ENCODE data around the gene DISP3. TPM values are rescaled to one million over a fixed set of nuclear protein-coding genes. Genes with fewer than 3 reads are reported as not detected.
A peak's percentile ranks its signal among the peaks of the same experiment; 100 is the strongest.

Gene DISP3
- total RNA-seq (ENCODE audit: unreplicated experiment) = 179 TPM
- long read RNA-seq, partial matches to known transcripts = 10 of 12 reads
- long read RNA-seq, other reads (novel, unspliced or antisense) = 1 of 12 reads

DNA sequence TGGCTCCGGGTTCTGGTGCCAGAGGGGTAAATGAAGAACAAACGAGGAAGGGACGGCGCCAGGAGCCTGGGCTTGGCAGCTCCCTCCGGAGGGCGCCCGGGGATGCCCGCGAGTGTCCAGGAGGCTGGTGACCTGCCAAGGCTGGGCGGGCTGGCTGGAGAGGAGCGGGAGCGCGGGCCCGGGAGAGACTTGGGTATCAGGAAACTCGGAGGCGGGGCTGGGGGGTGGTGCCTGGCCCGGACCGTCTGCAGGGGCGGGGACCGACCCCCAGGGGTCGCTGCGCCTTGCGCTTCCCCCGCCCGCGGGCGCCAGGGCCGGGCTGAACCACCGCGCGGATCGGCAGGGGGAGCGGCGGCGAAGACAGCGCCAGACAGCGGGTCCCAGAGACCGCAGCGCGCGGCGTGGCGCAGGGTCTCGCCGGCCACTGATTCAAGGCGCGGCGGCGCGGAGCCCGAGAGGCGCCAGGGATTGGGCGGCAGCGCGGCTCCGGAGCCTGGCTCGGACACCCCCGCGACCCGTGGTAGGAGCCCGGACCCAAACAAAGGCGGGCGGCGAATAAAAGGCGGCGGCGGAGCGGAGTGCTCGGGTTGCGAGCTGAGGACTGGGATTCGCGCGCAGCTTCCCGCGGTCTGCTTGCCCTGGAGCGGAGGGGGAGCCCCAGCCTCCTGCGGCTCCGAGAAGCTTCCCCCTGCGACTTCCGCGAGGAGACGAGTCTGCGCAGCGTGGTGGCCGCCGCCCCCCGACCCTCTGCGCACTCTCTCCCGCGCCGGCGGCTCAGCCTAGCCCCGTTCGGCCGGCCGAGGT, at the start of gene DISP3:
Gene DISP3 (plus strand): TSS at position 585 of the 804 bp plus-strand sequence. CDS start 21,838 bp downstream, outside the sequence.
- peaks cover 18% of the 10 kb centered on the region for H3K27me3 Mint-ChIP-seq (ENCODE audit: unreplicated experiment)
- peak; percentile 95 for DNase-seq
- TF ChIP-seq, protein P1, sequence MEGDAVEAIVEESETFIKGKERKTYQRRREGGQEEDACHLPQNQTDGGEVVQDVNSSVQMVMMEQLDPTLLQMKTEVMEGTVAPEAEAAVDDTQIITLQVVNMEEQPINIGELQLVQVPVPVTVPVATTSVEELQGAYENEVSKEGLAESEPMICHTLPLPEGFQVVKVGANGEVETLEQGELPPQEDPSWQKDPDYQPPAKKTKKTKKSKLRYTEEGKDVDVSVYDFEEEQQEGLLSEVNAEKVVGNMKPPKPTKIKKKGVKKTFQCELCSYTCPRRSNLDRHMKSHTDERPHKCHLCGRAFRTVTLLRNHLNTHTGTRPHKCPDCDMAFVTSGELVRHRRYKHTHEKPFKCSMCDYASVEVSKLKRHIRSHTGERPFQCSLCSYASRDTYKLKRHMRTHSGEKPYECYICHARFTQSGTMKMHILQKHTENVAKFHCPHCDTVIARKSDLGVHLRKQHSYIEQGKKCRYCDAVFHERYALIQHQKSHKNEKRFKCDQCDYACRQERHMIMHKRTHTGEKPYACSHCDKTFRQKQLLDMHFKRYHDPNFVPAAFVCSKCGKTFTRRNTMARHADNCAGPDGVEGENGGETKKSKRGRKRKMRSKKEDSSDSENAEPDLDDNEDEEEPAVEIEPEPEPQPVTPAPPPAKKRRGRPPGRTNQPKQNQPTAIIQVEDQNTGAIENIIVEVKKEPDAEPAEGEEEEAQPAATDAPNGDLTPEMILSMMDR (IDR thresholded peaks at IDR 0.05; ENCODE audit: partially characterized antibody, unreplicated experiment) = peak; percentile 98
- peak within 1 kb of the TSS; percentile 55 for H3K27ac Mint-ChIP-seq (ENCODE audit: unreplicated experiment)
- H3K36me3 Mint-ChIP-seq (ENCODE audit: unreplicated experiment) = no peaks in the 10 kb centered on the region
- peaks cover 14% of the 10 kb centered on the region for H3K9me3 Mint-ChIP-seq (ENCODE audit: unreplicated experiment)
- peak within 1 kb of the TSS; percentile 96 for H3K4me3 Mint-ChIP-seq (ENCODE audit: unreplicated experiment)
- peaks cover 63% of the 10 kb centered on the region for H3K4me1 Mint-ChIP-seq (ENCODE audit: low read depth, unreplicated experiment)

DNA sequence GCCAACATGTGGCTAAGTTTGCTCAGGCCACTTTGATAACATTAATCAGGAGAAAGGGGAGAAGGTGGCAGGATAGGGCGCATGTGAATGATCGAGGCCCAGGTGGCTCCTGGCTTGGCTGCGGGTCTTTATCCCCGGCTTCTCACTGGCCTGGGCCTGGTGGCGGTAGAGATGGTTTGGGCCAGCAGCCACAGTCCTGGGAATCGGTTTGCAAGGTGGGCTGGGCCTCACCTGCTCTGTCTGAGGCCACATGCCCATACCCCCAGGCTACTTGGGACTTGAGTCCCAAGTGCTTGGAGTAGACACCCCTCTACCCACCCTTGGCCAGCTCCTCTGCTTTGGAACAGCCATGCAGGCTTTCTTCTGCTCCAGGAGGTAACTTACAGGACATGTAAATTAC, 49.7 kb upstream of the DISP3 start:
- Mint-ChIP-seq H3K4me1 (ENCODE audit: low read depth, unreplicated experiment) (peaks cover 7% of the 10 kb centered on the region), H3K27ac (ENCODE audit: unreplicated experiment) (no peak overlapping the region), H3K4me3 (ENCODE audit: unreplicated experiment) (no peak overlapping the region), H3K9me3 (ENCODE audit: unreplicated experiment) (peaks cover 10% of the 10 kb centered on the region), H3K36me3 (ENCODE audit: unreplicated experiment) (no peaks in the 10 kb centered on the region), H3K27me3 (ENCODE audit: unreplicated experiment) (peaks cover 7% of the 10 kb centered on the region)
- DNase-seq = peak; percentile 10
- TF ChIP-seq, protein P1 (IDR thresholded peaks at IDR 0.05; ENCODE audit: partially characterized antibody, unreplicated experiment) = no peak

DNA sequence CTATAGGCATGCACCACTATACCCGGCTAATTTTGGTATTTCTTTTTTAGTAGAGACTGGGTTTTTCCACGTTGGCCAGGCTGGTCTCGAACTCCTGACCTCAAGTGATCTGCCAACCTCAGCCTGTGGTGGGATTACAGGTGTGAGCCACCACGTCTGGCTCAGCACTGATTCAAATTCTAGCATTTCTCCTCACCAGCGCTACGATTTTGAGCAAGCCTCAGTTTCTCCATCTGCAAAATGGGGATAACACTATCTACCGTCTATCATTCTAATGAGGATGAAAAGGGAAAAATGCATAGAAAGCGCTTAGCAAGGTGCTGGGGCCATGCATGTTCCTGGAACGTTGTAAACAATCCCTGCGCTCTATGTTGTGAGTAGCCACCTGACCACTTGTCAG, 49.0 kb upstream of the DISP3 start:
- Mint-ChIP-seq H3K4me1 (ENCODE audit: low read depth, unreplicated experiment) (peaks cover 12% of the 10 kb centered on the region), H3K4me3 (ENCODE audit: unreplicated experiment) (no peak overlapping the region), H3K27me3 (ENCODE audit: unreplicated experiment) (peaks cover 10% of the 10 kb centered on the region), H3K36me3 (ENCODE audit: unreplicated experiment) (no peaks in the 10 kb centered on the region), H3K9me3 (ENCODE audit: unreplicated experiment) (peaks cover 14% of the 10 kb centered on the region), H3K27ac (ENCODE audit: unreplicated experiment) (no peak overlapping the region)
- TF ChIP-seq, protein P1 (IDR thresholded peaks at IDR 0.05; ENCODE audit: partially characterized antibody, unreplicated experiment) = no peak
- no peak for DNase-seq

- TF ChIP-seq, protein P1 (IDR thresholded peaks at IDR 0.05; ENCODE audit: partially characterized antibody, unreplicated experiment) = no peak
- no peak overlapping the region for H3K4me3 Mint-ChIP-seq (ENCODE audit: unreplicated experiment)
- no peak for DNase-seq
- H3K36me3 Mint-ChIP-seq (ENCODE audit: unreplicated experiment) = no peaks in the 10 kb centered on the region
- H3K9me3 Mint-ChIP-seq (ENCODE audit: unreplicated experiment) = peaks cover 20% of the 10 kb centered on the region
- no peak overlapping the region for H3K27ac Mint-ChIP-seq (ENCODE audit: unreplicated experiment)
- peaks cover 12% of the 10 kb centered on the region for H3K27me3 Mint-ChIP-seq (ENCODE audit: unreplicated experiment)
- peaks cover 18% of the 10 kb centered on the region for H3K4me1 Mint-ChIP-seq (ENCODE audit: low read depth, unreplicated experiment)
These were observed 46.9 kb upstream of the DISP3 start for GRCh38 chr1:11431941-11432507.

DNA sequence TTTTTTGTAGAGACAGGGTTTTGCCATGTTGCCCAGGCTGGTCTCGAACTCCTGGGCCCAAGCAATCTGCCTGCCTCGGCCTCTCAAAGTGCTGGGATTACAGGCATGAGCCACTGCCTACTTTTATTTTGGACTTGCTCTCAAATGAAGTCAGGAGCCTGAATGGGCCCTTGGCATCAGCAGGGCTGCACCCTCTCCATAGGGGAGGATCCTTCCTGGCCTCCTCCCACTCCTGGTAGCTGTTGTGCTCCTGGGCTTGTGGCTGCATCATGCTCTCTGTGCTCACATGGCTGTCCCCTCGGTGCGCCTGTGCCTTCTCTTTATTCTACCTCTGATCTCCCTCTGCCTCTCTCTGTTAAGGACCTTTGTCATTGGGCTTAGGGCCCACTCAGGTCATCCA, 46.4 kb upstream of the DISP3 start:
- Mint-ChIP-seq H3K9me3 (ENCODE audit: unreplicated experiment) (peaks cover 20% of the 10 kb centered on the region), H3K4me1 (ENCODE audit: low read depth, unreplicated experiment) (peaks cover 19% of the 10 kb centered on the region), H3K36me3 (ENCODE audit: unreplicated experiment) (no peaks in the 10 kb centered on the region), H3K4me3 (ENCODE audit: unreplicated experiment) (no peak overlapping the region), H3K27ac (ENCODE audit: unreplicated experiment) (peak overlapping the region; percentile 24), H3K27me3 (ENCODE audit: unreplicated experiment) (peaks cover 12% of the 10 kb centered on the region)
- DNase-seq = no peak
- TF ChIP-seq, protein P1 (IDR thresholded peaks at IDR 0.05; ENCODE audit: partially characterized antibody, unreplicated experiment) = no peak
